ENCODE data around the gene OSBPL8. TPM values are rescaled to one million over a fixed set of nuclear protein-coding genes. Genes with fewer than 3 reads are reported as not detected.

OSBPL8 gene
- total and polyA plus RNA-seq, 8 donors, result 7.7 to 147 (median 29.4) TPM

DNA sequence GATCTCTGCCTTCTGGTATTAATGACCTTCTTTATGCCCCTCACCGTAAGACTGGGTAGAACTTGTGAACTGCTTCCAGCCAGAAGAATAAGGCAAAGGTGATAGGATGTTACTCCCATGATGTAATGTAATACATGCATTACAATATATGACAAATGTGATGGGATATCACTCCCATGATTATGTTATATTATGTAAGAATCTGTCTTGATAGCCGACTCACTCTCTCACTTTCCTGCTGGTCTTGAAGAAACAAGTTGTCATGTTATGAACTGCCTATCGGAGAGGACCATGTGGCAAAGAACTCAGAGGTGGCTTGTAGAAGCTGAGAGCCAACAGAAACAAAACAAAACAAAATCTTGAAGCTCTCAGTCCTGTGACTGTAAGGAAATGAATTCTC, 30.6 kb upstream of the OSBPL8 start:
- Histone ChIP-seq H3K27me3 (no peaks in the 10 kb centered on the region), H3K27ac (no peak overlapping the region), H3K4me1 (no peaks in the 10 kb centered on the region), H3K4me3 (no peak overlapping the region), H3K36me3 (no peaks in the 10 kb centered on the region), H3K9me3 (no peaks in the 10 kb centered on the region)
- TF ChIP-seq POLR2A (IDR thresholded peaks at IDR 0.05), result no peak
- no peak for TF ChIP-seq POLR2AphosphoS5 (IDR thresholded peaks at IDR 0.05)
- no peak for TF ChIP-seq EP300 (IDR thresholded peaks at IDR 0.05)
- TF ChIP-seq, protein P1, sequence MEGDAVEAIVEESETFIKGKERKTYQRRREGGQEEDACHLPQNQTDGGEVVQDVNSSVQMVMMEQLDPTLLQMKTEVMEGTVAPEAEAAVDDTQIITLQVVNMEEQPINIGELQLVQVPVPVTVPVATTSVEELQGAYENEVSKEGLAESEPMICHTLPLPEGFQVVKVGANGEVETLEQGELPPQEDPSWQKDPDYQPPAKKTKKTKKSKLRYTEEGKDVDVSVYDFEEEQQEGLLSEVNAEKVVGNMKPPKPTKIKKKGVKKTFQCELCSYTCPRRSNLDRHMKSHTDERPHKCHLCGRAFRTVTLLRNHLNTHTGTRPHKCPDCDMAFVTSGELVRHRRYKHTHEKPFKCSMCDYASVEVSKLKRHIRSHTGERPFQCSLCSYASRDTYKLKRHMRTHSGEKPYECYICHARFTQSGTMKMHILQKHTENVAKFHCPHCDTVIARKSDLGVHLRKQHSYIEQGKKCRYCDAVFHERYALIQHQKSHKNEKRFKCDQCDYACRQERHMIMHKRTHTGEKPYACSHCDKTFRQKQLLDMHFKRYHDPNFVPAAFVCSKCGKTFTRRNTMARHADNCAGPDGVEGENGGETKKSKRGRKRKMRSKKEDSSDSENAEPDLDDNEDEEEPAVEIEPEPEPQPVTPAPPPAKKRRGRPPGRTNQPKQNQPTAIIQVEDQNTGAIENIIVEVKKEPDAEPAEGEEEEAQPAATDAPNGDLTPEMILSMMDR (IDR thresholded peaks at IDR 0.05), result no peak
- WGBS, 5 donors, result 90 to 94% (median 93%) methylated on average over 3 of the region's 3 CpGs
- DNase-seq, result no peak
- intact Hi-C loops (cut with DNase I; ENCODE audit: low total_unique reads), result no loop called here

DNA sequence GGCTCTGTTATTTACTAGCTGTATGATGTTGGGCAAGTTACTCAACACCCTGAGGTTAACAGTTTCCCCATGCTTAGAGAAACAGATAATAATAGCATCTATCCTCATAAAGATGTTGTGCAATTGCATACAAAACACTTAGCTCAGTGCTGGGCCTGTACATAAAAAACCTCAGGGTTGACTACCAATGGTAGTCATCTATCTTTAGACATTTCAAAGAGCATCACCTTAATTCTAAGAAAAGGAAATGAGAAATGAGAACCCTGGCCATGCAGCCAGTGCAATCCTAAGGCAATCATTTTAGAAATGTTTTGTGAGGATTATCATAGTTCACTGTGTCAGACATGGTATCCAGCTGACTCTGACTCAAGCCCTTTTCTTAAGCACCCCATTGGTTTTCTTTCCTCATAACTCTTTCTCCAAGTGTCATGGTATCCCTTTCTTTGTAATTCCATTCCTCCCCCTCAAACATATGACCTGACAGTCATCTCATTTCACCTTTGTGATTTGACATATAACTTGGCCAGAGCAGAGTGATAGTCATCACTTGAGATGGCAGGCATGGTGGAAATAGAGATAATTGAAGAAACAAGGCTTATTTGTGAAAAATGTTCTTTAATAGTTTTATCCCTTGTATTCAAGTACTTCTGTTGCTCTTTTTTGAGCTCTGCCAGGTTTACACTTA, 29.5 kb upstream of the OSBPL8 start:
- Histone ChIP-seq H3K27me3 (no peaks in the 10 kb centered on the region), H3K4me3 (no peak overlapping the region), H3K4me1 (no peaks in the 10 kb centered on the region), H3K36me3 (no peaks in the 10 kb centered on the region), H3K27ac (peak overlapping the region in 2 of 5 donors; percentile 4 to 59), H3K9me3 (no peaks in the 10 kb centered on the region)
- no peak for DNase-seq
- peak in 1 of 3 donors; percentile 10 for TF ChIP-seq POLR2AphosphoS5 (IDR thresholded peaks at IDR 0.05)
- no peak for TF ChIP-seq POLR2A (IDR thresholded peaks at IDR 0.05)
- no peak for TF ChIP-seq EP300 (IDR thresholded peaks at IDR 0.05)
- TF ChIP-seq, protein P1 (IDR thresholded peaks at IDR 0.05), result no peak
- intact Hi-C loops (cut with DNase I; ENCODE audit: low total_unique reads), result no loop called here

DNA sequence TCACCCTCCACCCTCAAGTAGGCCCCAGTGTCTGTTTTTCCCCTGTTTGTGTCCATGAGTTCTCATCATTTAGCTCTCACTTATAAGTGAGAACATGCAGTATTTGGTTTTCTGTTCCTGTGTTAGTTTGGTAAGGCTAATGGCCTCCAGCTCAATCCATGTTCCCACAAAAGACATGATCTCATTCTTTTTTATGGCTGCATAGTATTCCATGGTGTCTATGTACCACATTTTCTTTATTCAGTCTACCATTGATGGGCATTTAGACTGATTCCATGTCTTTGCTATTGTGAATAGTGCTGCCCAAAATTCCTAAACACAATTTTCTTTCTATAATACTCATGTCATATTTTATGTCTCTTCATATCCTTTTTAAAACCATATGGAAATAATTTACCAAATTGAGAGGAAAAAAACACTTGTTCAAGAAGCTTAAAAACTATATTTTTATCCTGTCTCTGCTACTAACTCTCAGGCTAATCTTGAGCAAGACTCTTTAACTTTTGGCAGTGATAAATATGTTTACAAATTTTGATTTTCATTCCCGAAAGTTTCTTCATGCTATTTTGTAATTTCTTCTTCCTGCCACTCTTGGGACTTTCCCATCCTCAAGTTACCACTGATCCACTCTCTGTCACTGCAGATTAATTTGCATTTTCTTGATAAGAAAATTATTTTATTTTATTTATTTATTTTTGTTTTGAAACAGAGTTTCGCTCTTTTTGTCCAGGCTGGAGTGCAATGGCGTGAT, 28.0 kb upstream of the OSBPL8 start:
- Histone ChIP-seq H3K9me3 (no peaks in the 10 kb centered on the region), H3K4me3 (no peak overlapping the region), H3K27me3 (no peaks in the 10 kb centered on the region), H3K27ac (peak overlapping the region in 2 of 5 donors; percentile 4 to 59), H3K4me1 (no peaks in the 10 kb centered on the region), H3K36me3 (no peaks in the 10 kb centered on the region)
- no peak for DNase-seq
- TF ChIP-seq, protein P1 (IDR thresholded peaks at IDR 0.05), result no peak
- TF ChIP-seq POLR2AphosphoS5 (IDR thresholded peaks at IDR 0.05) (no peak), EP300 (IDR thresholded peaks at IDR 0.05) (no peak), POLR2A (IDR thresholded peaks at IDR 0.05) (no peak)
- WGBS, 5 donors, result 71 to 84% (median 79%) methylated on average over 3 of the region's 3 CpGs
- intact Hi-C loops (cut with DNase I; ENCODE audit: low total_unique reads), result no loop called here

DNA sequence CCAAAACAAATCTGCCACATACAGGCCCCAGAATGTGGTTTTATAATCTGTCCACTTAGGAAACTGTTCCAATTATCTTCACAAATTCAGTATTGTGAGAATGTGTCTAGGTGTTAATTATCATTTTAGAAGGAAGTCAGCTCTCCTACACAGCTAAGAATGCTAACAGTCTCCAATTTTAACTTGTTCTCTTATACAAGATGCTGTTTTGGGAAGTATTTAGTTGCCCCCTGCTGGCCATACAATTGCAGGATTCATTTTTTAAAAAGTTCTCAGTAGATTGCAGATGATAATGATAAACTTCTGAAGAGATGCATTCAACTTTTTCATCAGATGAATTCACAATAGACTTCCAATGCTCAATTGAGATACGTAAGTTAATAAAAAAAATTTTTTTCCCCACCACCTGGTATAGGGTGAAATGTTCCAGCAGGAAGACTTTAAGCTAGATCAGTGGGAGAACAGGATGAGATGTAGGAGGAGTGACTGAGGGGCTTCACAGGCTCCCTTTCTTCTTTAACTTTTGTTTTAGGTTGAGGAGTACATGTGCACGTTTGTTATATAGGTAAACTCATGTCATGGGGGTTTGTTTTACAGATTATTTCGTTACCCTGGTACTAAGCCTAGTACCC, 27.3 kb upstream of the OSBPL8 start:
- Histone ChIP-seq H3K4me1 (no peaks in the 10 kb centered on the region), H3K4me3 (no peak overlapping the region), H3K9me3 (no peaks in the 10 kb centered on the region), H3K27ac (no peak overlapping the region), H3K27me3 (no peaks in the 10 kb centered on the region), H3K36me3 (no peaks in the 10 kb centered on the region)
- DNase-seq, result peak in 1 of 2 donors; percentile 64
- intact Hi-C loops (cut with DNase I; ENCODE audit: low total_unique reads), result no loop called here
- 68 to 75% (median 71%) methylated on average over 3 of the region's 3 CpGs for WGBS, 5 donors
- TF ChIP-seq, protein P1 (IDR thresholded peaks at IDR 0.05), result peak in 4 of 7 experiments; percentile 37 to 73 (median 60)
- TF ChIP-seq EP300 (IDR thresholded peaks at IDR 0.05), result no peak

All from stomach (tissue), 9 donors.